Measurements from ENCODE around the gene KIF19. TPM values are rescaled to one million over a fixed set of nuclear protein-coding genes. Genes with fewer than 3 reads are reported as not detected.
"Not testable (repeated sequence)": the region's sequence is repeated elsewhere in the genome, so short reads cannot be mapped to it uniquely, and the experiment has no call there.

Gene KIF19
- total RNA-seq, 1 experiment from 2014 or later, result not detected

GRCh38 chr17:74387365-74388218, 61.6 kb downstream of the KIF19 start:
- DNase-seq (ENCODE audit: low read depth), result no peak

DNA sequence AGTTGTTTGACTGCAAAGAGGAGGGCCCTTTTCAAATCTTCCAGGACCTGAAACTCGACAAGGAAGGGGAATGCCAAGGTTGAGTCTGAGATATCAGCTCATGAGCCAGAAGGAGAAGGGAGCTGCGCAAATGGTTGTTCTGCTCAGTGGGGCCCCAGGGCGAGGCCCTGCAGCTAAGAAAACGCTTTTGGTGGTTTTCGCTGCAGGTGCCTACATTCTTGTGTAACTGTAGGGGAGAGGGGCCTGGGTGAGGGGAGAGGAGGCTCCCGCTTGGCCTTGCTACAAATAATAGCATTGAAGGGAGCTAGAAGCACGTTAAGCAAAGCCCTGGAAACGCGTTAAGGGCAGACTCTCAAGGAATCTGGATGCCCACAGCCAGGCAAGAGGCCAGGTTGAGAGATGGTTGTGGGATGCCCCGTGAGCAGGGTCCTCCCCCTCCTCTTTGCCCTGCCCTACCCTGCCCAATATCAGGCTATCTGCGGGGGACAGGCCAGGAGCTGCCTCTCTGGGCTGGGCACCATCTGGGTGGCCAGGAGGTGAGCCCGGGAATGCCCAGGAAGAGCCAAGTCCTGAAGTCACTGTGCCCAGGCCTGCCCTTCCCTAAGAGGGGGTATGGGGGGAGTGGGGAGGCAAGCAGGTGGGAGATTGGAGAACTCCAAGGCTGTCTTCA, 63.2 kb downstream of the KIF19 start:
- DNase-seq (ENCODE audit: low read depth), result no peak

- DNase-seq (ENCODE audit: low read depth), result no peak
Observed at GRCh38 chr17:74389937-74390679, 64.1 kb downstream of the KIF19 start.

DNA sequence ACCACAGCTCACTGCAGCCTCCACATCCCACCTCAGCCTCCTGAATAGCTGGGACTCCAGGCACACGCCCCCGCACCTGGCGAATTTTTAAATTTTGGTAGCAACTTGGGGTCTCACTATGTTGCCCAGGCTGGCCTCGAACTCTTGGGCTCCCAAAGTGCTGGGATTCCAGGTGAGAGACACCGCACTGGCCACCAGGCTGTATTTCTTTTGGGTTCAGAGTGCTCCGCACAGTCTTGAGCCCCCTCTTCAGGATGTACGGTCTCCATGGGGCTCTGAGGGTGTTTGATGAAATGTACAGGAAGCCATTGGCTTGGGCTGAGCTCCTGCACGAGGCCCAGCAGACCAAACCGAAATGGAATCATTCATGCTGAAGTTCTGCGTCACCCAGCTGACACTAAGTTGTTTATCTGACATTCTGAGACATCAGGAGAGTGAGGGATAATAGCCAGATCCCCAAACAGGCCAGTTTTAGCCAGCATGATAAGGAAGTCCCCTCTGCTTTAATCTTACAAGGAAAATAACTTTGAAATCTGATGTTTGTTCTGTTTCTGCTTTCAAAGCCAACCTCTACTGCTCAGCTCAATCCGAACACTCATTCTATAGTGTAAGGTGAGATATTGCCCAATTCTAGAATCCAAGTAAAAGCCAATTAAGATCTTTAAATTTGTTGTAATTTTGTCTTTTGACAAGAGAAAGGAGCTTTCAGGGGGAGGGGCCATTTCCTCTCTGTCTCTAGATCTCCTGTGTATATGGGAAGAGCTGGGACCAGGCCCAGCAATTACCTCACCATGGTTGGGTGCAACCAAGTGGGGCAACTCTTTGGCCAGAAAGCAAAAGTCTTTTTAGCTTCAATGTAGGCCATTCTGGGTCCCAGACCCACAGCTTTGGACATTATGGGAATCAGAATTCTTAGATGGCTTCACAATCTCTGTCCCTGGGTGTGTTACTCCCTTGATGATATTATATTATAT, 64.9 kb downstream of the KIF19 start:
- DNase-seq (ENCODE audit: low read depth), result no peak

GRCh38 chr17:74391771-74392170, 65.7 kb downstream of the KIF19 start:
- DNase-seq (ENCODE audit: low read depth), result no peak

- DNase-seq (ENCODE audit: low read depth), result no peak
Observed at GRCh38 chr17:74392848-74393247, 66.8 kb downstream of the KIF19 start.

DNA sequence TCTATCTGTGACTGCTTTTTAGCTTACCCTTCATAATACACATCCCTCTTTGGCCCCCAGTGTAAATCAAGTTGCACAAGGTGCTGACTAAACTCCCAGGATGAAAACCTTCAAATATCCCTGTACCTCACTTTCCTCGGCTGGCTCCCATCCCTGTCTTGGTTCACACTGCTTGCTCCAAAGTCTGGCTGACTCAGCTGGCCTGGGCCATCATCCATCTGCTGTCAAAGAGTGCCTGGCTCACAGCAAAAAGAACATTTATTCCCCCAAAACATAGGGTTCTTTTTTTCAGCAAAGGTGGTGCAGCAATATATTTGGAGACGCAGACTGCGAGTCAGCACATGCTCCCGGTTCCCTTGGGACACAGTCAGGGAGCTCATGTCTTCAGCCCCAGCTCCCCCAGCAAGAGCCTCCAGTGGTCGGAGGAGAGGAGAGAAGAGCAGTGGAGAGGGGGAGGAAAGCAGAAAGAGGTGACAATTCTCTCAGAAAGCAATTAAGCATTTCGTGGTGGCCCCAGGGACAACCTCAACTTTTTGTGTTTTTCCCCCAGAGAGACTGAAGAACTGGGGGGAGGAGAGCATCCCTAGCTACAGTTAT, 67.4 kb downstream of the KIF19 start:
- DNase-seq (ENCODE audit: low read depth), result no peak

DNA sequence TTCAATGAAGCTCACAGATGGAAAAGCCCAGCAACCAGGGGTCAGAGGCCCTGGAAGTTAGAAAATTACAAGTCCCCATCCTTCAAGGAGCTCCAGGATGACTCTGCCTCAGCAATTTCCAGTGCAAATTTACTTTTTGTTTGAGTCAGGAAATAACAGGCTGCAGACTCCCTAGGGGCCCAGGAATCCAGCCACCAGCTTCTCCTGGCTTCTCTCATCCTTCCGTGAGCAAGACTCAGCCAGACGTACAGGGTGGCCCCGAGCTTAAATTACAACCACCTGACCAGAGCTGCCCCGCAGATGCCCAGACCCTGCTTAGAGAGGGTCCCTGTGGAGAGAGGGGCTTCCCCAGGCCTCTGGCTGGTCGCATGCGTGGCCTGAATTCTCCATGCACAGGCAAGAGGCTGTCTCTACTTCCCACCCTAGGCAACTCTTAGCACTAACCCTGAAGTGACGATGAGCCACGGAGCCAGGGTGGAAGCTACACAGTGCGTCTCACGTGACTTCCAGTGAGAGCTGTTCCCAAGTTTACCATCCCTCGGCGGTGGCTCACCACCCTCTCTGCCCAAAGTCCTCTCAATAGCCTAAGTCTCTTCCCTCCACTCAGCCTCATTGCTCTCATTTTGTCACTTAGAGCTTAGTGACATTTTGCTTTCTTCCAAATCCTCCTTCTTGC, 68.4 kb downstream of the KIF19 start:
- no peak for DNase-seq (ENCODE audit: low read depth)

DNA sequence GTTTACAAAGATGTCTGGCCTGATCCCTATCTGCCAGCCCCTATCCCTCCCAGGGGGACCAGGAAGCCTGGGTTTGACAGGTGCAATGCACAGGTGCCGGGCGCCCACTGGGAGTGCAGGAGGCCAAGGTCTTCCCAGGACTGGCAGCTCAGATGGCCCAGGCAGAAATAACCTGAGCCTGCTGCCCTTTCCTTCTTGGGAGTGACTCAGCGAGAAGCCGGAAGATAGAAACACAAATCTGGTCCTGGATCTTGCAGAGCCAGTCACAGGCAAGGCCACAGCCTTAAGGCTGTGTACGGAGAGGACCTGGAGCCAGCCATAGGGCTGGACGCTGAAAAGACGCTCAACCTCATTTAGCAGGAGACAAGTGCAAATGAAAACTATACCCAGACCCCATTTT, 69.0 kb downstream of the KIF19 start:
- no peak for DNase-seq (ENCODE audit: low read depth)

- no peak for DNase-seq (ENCODE audit: low read depth)
Observed at GRCh38 chr17:74396567-74396966, 70.5 kb downstream of the KIF19 start.

- no peak for DNase-seq (ENCODE audit: low read depth)
Observed at GRCh38 chr17:74402048-74402447, 76.0 kb downstream of the KIF19 start.

DNA sequence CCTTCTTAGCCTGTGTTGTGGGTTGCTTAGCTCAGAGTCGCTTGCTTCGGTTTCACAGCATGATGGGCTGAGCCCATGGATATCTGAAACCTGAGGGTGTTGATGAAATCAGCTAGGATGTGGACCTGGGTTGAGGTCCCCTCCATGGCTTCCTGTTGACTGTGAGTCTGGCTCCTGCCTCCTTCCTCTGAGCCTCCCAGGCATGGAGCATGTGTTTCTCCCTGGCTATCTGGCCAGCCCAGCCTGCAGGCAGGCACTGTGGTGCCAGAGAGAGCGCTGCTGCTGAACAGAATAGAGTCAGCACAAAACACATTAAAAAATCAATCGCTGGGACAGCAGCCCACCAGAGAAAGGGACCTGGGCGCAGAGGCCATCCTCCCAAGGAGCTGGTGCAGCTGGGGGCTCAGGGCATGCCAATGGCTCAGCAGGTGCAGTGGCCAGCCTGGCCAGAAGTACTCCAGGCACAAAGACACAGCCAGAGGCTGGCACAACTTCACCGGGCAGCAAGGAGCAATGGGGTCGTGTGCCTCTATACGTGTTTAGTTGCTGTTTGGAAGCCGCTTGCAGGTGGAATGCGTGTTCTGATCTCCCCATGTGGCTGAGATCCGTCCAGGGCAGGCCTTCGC, 77.6 kb downstream of the KIF19 start:
- DNase-seq (ENCODE audit: low read depth), result no peak

GRCh38 chr17:74404218-74404617, 78.2 kb downstream of the KIF19 start:
- DNase-seq (ENCODE audit: low read depth), result no peak

DNA sequence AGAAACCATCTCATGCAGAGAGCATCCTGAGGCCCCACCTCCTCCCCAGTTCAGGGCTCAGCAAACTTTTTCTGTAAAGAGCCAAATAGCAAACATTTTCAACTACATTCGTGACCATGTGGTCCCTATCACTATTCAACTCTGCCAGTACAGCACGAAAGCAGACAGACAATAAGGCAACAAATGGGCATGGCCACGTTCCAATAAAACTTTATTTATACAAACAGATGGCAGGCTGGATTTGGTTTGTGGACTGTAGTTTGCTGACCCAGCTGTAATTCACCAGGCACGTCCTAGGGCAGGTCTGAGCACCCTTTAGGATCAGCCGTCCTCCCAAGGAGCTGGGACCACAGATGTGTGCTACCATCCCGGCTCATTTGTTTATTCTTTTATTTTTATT, 78.8 kb downstream of the KIF19 start:
- no peak for DNase-seq (ENCODE audit: low read depth)

DNA sequence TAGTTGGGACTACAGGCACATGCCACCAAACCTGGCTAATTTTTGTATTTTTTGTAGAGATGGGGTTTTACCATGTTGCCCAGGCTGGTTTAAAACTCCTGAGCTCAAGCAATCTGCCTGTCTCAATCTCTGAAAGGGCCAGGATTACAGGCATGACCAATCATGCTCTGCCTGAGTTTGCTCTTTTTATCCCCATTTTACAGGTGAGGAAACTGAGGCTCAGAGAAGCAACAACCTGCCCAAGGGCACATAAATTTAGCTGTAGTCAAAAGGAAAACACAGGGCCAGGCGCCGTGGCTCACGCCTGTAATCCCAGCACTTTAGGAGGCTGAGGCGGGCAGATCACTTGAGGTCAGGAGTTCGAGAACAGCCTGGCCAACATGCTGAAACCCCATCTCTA, 79.3 kb downstream of the KIF19 start:
- not testable (repeated sequence) for DNase-seq (ENCODE audit: low read depth)

Measured in HT1080 (cell line).